ENCODE results near the gene TTYH2.

TTYH2 gene

DNA sequence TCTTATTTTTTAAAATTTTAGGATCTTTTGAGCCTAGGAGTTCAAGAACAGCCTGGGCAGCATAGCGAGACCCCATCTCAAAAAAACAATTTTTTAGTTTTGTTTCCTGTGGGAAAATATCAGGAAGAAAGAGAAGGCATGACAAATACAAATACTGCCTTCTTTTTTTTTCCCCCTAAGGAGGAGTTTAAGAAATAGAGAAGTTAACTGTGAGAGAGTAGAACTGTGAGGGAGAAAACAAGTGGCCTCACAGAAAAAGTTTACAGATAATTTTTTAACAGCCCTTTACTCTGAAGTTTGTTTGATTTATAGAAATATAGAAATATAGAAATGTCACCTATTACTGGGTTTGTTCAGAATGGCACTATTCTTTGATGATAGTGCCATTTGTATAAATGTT is 21.1 kb downstream of the TTYH2 start:
- DNase-seq (ENCODE audit: low read depth in 2 of 2), result no peak

DNA sequence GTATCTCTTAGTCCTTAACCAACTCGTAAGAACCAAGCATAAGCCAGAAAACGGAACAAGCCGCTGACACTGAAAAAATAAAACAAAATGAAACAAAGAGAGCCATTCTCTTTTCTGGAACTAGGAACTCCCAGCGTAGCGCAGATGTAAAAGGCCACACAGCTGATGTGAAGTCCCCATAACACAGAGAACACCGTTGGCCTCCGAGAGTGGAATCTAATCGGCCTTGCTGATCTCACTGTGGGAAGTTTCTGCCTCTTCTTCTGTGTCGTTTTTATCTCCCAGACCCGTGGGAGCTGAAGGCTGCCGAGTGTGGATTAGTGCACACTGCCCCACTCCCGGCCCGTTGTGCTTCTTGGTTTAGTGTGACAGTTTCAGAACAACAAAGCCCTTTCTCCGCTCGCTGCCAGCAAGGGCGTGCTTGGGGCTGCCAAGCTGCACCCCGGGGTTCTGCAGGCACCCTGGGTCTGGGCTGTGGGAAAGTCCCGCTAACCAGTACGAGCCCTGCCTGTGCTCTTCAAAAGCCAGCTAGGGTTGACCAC is 21.7 kb downstream of the TTYH2 start:
- no peak for DNase-seq (ENCODE audit: low read depth in 2 of 2)

GRCh38 chr17:74235911-74236371 is 22.6 kb downstream of the TTYH2 start:
- DNase-seq (ENCODE audit: low read depth in 2 of 2), result no peak

DNA sequence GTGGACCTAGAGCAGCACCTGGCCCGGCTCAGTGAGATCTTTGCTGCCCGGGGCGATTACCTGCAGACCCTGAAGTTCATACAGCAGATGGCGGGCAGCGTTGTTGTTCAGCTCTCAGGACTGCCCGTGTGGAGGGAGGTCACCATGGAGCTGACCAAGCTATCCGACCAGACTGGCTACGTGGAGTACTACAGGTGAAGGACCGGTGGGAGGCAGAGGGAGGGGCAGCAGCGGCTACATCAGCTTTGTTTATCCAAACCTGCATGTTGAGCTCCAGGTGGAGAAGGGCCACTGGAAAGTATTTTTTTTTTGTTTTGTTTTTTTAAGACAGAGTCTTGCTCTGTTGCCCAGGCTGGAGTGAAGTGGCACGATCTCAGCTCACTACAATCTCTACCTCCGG is 23.9 kb downstream of the TTYH2 start:
- no peak for DNase-seq (ENCODE audit: low read depth in 2 of 2)

DNA sequence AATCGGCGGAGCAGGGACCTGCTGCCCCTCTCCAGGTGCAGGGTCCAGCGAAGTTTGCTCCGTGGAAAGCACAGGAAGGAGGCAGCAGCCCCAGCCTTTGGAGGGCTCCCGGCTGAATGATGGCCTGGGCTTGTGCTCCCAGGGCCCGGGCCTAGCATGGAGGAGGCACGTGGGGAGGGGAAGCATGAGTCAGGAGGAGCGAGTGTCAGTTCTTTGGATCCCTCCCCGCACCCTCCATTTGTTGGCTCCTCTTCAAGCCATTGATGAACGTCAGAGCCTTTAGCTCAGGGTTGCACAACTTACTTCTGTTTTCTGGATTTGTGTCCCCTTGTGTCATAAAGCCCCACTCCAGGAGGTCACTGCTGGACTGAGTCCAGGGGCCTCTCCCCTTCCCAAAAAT is 25.8 kb downstream of the TTYH2 start:
- peak; percentile 54 for DNase-seq (ENCODE audit: low read depth in 2 of 2)

DNA sequence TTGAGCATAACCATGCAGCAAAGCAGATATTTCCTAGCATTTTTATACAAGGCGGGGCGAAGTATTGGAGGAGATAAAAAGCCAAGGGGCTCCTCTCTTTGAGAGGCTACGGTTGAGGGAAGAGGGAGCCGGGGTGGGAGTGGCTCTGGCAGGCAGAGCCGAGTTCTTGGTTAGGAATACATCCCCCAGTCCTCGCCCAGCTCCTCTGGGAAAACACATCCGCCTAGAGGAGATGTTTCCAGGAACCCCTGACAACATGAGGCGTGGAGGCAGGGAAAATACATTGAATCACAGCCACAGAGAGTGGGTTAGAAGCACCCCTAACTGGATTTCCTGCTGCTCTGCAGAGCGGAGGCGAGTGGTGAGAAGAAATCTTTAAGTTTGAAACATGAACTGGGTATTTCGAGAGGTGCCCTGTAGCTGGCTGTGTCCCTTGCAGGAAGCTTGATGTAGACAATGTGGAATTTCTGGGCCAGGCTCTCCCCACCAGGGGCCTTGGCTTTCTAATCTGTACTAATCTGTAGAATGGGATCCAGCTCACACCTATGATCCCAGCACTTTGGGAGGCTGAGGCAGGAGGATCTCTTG is 27.3 kb downstream of the TTYH2 start:
- DNase-seq (ENCODE audit: low read depth in 2 of 2), result peak; percentile 76 to 77

- no peak for DNase-seq (ENCODE audit: low read depth in 2 of 2)
Observed at GRCh38 chr17:74241431-74241830, 28.1 kb downstream of the TTYH2 start.

GRCh38 chr17:74241847-74242246 is 28.5 kb downstream of the TTYH2 start:
- DNase-seq (ENCODE audit: low read depth in 2 of 2), result no peak

GRCh38 chr17:74243013-74243755 is 29.8 kb downstream of the TTYH2 start:
- DNase-seq (ENCODE audit: low read depth in 2 of 2), result no peak

DNA sequence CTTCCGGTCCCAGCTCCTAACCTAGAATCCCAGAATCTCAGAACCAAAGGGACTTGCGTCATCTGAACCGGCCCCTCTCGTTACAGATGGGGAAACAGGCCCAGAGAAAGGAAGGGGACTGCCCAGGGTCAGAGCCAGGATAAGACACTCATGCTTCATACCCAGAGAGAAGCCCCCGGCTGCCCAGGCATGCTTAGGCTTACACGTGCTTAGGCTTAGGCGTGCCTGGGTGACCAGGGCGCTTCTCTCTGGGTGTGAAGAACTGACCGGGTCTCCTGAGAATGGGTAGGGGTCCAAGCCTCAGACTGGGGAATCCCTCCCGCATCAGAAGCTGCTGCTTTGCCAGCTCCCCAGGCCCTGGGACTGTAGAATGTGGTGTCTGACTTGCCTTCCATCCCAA is 30.8 kb downstream of the TTYH2 start:
- no peak for DNase-seq (ENCODE audit: low read depth in 2 of 2)

DNA sequence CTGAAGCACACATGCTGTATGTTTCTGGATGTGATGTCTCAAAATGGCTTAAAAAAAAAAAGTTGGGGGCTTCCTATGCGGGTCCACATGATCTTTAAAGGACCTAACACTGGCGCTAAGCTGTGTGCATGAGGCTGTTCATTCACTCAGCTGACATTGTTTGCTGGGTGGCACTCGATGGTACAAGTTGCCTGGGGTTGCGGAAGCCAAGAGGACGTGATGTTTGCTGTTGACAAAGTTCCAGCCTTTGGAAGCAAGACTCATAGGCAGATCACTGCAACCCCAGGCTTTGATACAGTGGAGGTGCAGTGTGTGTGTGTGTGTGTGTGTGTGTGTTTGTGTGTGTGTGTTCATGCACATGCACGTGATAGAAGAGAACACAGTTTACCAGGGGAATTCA is 31.2 kb downstream of the TTYH2 start:
- DNase-seq (ENCODE audit: low read depth in 2 of 2), result no peak

- no peak for DNase-seq (ENCODE audit: low read depth in 2 of 2)
Observed at GRCh38 chr17:74245145-74245831, 31.9 kb downstream of the TTYH2 start.

DNA sequence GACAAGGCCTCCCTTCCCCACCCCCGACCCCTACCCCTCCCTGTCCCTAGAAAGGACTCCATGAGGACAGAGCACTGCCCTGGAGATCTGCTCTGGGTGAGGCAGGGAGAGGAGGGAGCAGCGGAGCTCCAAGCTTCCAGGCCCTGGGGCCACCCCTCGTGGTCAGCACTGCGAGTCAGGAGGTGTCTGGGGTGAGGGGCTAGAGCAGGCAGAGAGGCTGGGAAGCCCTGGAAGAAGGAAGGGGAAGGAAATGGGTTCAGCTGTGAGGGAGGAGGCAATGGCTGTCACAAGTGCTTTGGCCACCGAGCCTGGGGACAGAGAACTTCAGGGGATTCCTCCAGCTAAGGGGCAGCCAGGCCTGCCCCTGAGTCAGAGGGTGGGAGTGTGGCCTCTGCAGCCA is 32.5 kb downstream of the TTYH2 start:
- DNase-seq (ENCODE audit: low read depth in 2 of 2), result no peak

GRCh38 chr17:74249590-74250270 is 36.4 kb downstream of the TTYH2 start:
- DNase-seq (ENCODE audit: low read depth in 2 of 2), result no peak

GRCh38 chr17:74250324-74250995 is 37.1 kb downstream of the TTYH2 start:
- no peak for DNase-seq (ENCODE audit: low read depth in 2 of 2)

DNA sequence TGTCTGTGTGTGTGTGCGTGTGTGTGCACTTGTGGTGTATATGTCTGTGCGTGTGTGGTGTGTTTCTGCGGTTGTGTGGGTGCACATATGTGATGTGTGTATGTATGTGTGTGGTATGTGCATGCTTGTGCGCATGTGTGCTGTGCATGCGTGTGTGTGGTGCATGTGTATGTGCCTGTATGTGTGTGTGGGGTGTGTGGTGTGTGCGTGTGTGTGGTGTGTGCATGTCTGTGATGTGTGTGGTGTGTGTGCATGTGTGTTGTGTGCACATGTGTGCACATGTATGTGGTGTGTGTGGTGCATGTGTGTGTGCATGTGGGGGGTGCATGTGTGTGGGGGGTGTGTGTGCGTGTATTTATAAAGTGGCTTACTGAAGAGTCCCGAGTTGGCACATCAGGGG is 37.7 kb downstream of the TTYH2 start:
- no peak for DNase-seq (ENCODE audit: low read depth in 2 of 2)

GRCh38 chr17:74251569-74251968 is 38.2 kb downstream of the TTYH2 start:
- no peak for DNase-seq (ENCODE audit: low read depth in 2 of 2)

DNA sequence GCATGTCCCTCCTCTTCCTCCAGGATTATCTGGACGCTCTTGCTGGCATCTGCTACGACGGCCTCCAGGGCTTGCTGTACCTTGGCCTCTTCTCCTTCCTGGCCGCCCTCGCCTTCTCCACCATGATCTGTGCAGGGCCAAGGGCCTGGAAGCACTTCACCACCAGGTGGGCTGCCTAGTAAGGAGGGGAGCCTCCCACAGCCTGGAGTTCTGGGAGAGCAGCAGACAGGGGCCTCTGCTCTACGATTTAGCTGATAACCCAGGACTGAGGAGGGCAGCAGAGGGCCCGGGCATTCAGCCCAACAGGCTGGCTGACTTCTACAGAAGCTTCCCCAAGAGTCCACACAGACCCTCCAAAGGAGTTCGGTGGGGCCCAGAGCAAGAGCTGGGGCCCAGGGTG is 38.8 kb downstream of the TTYH2 start:
- DNase-seq (ENCODE audit: low read depth in 2 of 2), result no peak

GRCh38 chr17:74253036-74253435 is 39.7 kb downstream of the TTYH2 start:
- DNase-seq (ENCODE audit: low read depth in 2 of 2), result no peak

DNA sequence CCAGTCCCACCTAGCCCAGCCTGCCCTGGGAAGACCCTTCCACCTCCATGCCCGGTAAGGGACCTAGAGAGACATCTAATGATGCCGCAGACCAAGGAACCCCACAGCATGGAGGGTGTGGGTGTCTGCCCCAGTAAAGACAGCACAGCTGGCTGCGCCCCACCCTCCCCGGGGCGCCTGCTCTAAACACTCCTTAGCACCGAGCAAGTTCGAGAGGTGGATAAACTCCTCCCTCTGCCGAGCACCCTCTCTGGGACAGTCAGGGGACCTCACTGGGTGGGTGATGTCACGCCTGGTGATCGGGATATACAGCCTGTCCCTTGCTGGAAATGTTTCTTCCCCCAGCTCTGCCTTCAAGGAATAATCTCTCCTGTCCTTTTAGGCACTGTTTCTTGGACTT is 43.9 kb downstream of the TTYH2 start:
- no peak for DNase-seq (ENCODE audit: low read depth in 2 of 2)

- DNase-seq (ENCODE audit: low read depth in 2 of 2), result no peak
Observed at GRCh38 chr17:74259667-74260524, 46.5 kb downstream of the TTYH2 start.
